K562 (cell line): ENCODE measurements around the gene NR3C2. TPM values are rescaled to one million over a fixed set of nuclear protein-coding genes. Genes with fewer than 3 reads are reported as not detected.

Source experiments
- ATAC-seq: fragments of 200-7000 bp; cut with Tn5 transposase; 3 replicates; pipeline ENCODE4 v1.9.1; 2020; ENCODE audit warnings: moderate library complexity
- BruUV-seq: library from RNA; stranded (reverse); fragments of 400-500 nt; replicated peaks from 2 replicates; lab custom pipeline; 2021; lab: Mats Ljungman, UMichigan
- CTCF ChIA-PET: fragments of 300-600 bp; formaldehyde crosslinking; extraction: SDS; loops from one replicate; lab custom pipeline; 2021; ENCODE audit warnings: low intra/inter-chr PET ratio; lab: Yijun Ruan, JAX
- POLR2A ChIA-PET: fragments of 300-600, 350-650 bp; sonication (Branson Sonifier 250); formaldehyde crosslinking; extraction: SDS; loops from one replicate; lab custom pipeline; 2021; ENCODE audit warnings: antibody characterized with exemption, inconsistent platforms; lab: Yijun Ruan, JAX
- DNase-seq, 4 experiments: peaks; one replicate each; pipeline versions ENCODE4 v3.0.0 to v3.0.0-alpha.2; 2011 to 2018; ENCODE audit warnings: low spot score in 3 of 4, mixed read lengths in 3 of 4; ENCODE audit errors: extremely low read depth in 1 of 4
- FAIRE-seq: peaks from 2 replicates; lab custom pipeline; 2011; peaks lifted over from hg19 to GRCh38; lab: Jason Lieb, UNC
- H2AFZ ChIP-seq: 2 replicates; pipeline ENCODE4 v1.6.0; 2011; ENCODE audit warnings: low read depth, low read length, control low read depth, inconsistent platforms
- H3K27ac ChIP-seq: fragments of 200-600 bp; 3 replicates; pipeline ENCODE4 v1.8.0; 2011; ENCODE audit warnings: low read depth, mild to moderate bottlenecking, control low read depth, inconsistent platforms, low read length, moderate library complexity, mixed read lengths; ENCODE audit errors: extremely low read depth
- H3K27me3 ChIP-seq, 2 experiments: fragments of 300-600 bp in 1 of 2; 2 replicates in 1 of 2; 3 replicates in 1 of 2; pipeline versions ENCODE4 v1.6.0 to v1.8.0; 2011; ENCODE audit warnings: inconsistent platforms in 2 of 2, low read length in 2 of 2, mild to moderate bottlenecking in 1 of 2, mixed read lengths in 1 of 2, moderate library complexity in 1 of 2; ENCODE audit not compliant: control insufficient read depth in 2 of 2, insufficient read depth in 2 of 2
- H3K36me3 ChIP-seq: fragments of 300-600 bp; 3 replicates; pipeline ENCODE4 v1.8.0; 2011; ENCODE audit warnings: mild to moderate bottlenecking, low read length, inconsistent platforms; ENCODE audit not compliant: control insufficient read depth, insufficient read depth
- H3K4me1 ChIP-seq, 2 experiments: fragments of 200-600 bp in 1 of 2; replicated peaks in 1 of 2; 2 replicates in 1 of 2; 3 replicates in 1 of 2; pipeline versions ENCODE4 v1.5.1 to v1.8.0; 2011; ENCODE audit warnings: inconsistent platforms in 2 of 2, low read length in 2 of 2, mild to moderate bottlenecking in 1 of 2, mixed read lengths in 1 of 2, moderate library complexity in 1 of 2; ENCODE audit not compliant: control insufficient read depth in 2 of 2, insufficient read depth in 2 of 2
- H3K4me2 ChIP-seq: 2 replicates; pipeline ENCODE4 v1.6.1; 2011; ENCODE audit warnings: low read length, control low read depth, inconsistent platforms, mixed read lengths; ENCODE audit not compliant: insufficient read depth
- H3K4me3 ChIP-seq: fragments of 200-600 bp; sonication (generic), shearing (Covaris generic); 2 replicates; pipeline ENCODE4 v1.5.1; 2016; ENCODE audit warnings: control low read depth, inconsistent platforms
- H3K79me2 ChIP-seq: fragments of 200-600 bp; 3 replicates; pipeline ENCODE4 v1.8.0; 2011; ENCODE audit warnings: low read length, inconsistent platforms; ENCODE audit not compliant: control insufficient read depth, insufficient read depth
- H3K9ac ChIP-seq, 2 experiments: 2 replicates each; pipeline versions ENCODE4 v1.6.0 to v1.6.1; 2011; ENCODE audit warnings: low read depth in 2 of 2, low read length in 2 of 2, control low read depth in 1 of 2, inconsistent platforms in 1 of 2, mild to moderate bottlenecking in 1 of 2, mixed read lengths in 1 of 2; ENCODE audit not compliant: insufficient read depth in 1 of 2
- H3K9me1 ChIP-seq: one replicate; pipeline ENCODE4 v1.6.0; 2011; ENCODE audit warnings: inconsistent platforms, mild to moderate bottlenecking, low read length, moderate library complexity; ENCODE audit not compliant: control insufficient read depth, insufficient read depth
- H3K9me3 ChIP-seq: replicated peaks from 2 replicates; pipeline ENCODE4 v1.5.1; 2011; ENCODE audit warnings: low read depth, low read length, inconsistent platforms; ENCODE audit not compliant: control insufficient read depth, insufficient read depth
- H4K20me1 ChIP-seq: replicated peaks from 2 replicates; pipeline ENCODE4 v1.6.1; 2011; ENCODE audit warnings: low read length, inconsistent platforms, mixed read lengths; ENCODE audit not compliant: control insufficient read depth, insufficient read depth
- FOSL1 ChIP-seq: fragments of 200-800 bp; sonication (Bioruptor generic); conservative IDR thresholded peaks from 2 replicates; pipeline ENCODE4 v1.6.1; 2016; ENCODE audit warnings: missing genetic modification characterization, missing compliant biosample characterization
- MAFF ChIP-seq: IDR thresholded peaks from 2 replicates; pipeline ENCODE4 v1.6.1; 2012; ENCODE audit warnings: low read length, improper control_type of control experiment
- NRF1 ChIP-seq, 2 experiments: fragments of 450-650 bp; IDR thresholded peaks in 1 of 2; conservative IDR thresholded peaks in 1 of 2; 2 replicates each; pipeline ENCODE4 v1.6.1; 2014; ENCODE audit warnings: mild to moderate bottlenecking in 2 of 2
- PHB ChIP-seq: fragments of 250-450 bp; sonication (Bioruptor Pico); IDR thresholded peaks from 2 replicates; pipeline ENCODE4 v1.5.0; 2021
- POLR2AphosphoS5 ChIP-seq: IDR thresholded peaks from 2 replicates; pipeline ENCODE4 v1.6.1; 2011; ENCODE audit warnings: mild to moderate bottlenecking, low read depth, low read length, moderate library complexity; ENCODE audit not compliant: control insufficient read depth, insufficient read depth
- RB1 ChIP-seq: fragments of 450-650 bp; IDR thresholded peaks from 2 replicates; pipeline ENCODE4 v1.6.1; 2017; ENCODE audit warnings: low read depth, mild to moderate bottlenecking
- RHOXF2B ChIP-seq: fragments of 250-450 bp; sonication (Bioruptor Pico); conservative IDR thresholded peaks from 2 replicates; pipeline ENCODE4 v1.5.1; 2021
- SIRT6 ChIP-seq: IDR thresholded peaks from one replicate; pipeline ENCODE4 v1.6.1; 2012; ENCODE audit warnings: low read depth, mild to moderate bottlenecking, control low read depth, inconsistent platforms, low read length, moderate library complexity
- TCF3 ChIP-seq: sonication (generic); formaldehyde crosslinking; IDR thresholded peaks from 2 replicates; pipeline ENCODE4 v1.4.0; 2020; ENCODE audit warnings: mild to moderate bottlenecking, missing genetic modification reagents
- WGBS: fragments of 100-300 bp; shearing (Covaris generic); methylation state at CpG from one replicate; pipeline ENCODE4 v1.1.6; 2016; ENCODE audit warnings: low coverage, mixed read lengths; ENCODE audit not compliant: insufficient coverage; ENCODE audit errors: missing lambda C conversion rate; 5-methylcytosine and 5-hydroxymethylcytosine counted together
- in situ Hi-C: fragments of 300-500 bp; cut with MboI; formaldehyde crosslinking; loops from 4 replicates; pipeline ENCODE4 v1.15.0; 2018; ENCODE audit warnings: inconsistent platforms, mixed read lengths
- intact Hi-C: fragments of 100-400 bp; cut with micrococcal nuclease; formaldehyde crosslinking; loops from 2 replicates; pipeline ENCODE4 v1.14.2; 2022
- polyA plus RNA-seq, 8 experiments: library from polyadenylated mRNA; depleted of rRNA in 4 of 8; stranded (reverse) in 5 of 8; unstranded in 3 of 8; fragments of >200 nt; fragmentation: Nextera tagmentation in 2 of 8; fragmentation: Illumina TruSeq in 1 of 8; extraction: Ambion mirVana in 2 of 8; extraction: Trizol in 1 of 8; gene quantifications; 2 replicates each; pipeline versions ENCODE4 v1.2.1 to v1.2.3, GENCODE V29; 2011 to 2014; ENCODE audit warnings: inconsistent platforms in 1 of 8, missing spikeins in 1 of 8
- total RNA-seq, 7 experiments: library from RNA; depleted of rRNA in 6 of 7; stranded (reverse); fragments of >200 nt in 6 of 7; fragmentation: Illumina TruSeq in 2 of 7; extraction: Trizol in 2 of 7; gene quantifications; 2 replicates each; pipeline versions ENCODE4 v1.2.1 to v1.2.3, GENCODE V29; 2011 to 2021; ENCODE audit warnings: low replicate concordance in 1 of 7
- TF ChIP-seq, protein P1 (sequence below), 3 experiments: fragments of 200-800 bp in 1 of 3; fragments of 250-450 bp in 1 of 3; fragments of 450-650 bp in 1 of 3; sonication (Bioruptor Pico) in 1 of 3; sonication (Bioruptor generic) in 1 of 3; formaldehyde crosslinking in 1 of 3; IDR thresholded peaks; 2 replicates each; pipeline versions ENCODE4 v1.6.1 to v1.8.0; 2016 to 2022; ENCODE audit warnings: mild to moderate bottlenecking in 2 of 3, missing genetic modification characterization in 2 of 3, missing compliant biosample characterization in 1 of 3, moderate library complexity in 1 of 3
- TF ChIP-seq, protein P2 (sequence below): fragments of 450-650 bp; IDR thresholded peaks from 2 replicates; pipeline ENCODE4 v1.6.1; 2018; ENCODE audit warnings: mild to moderate bottlenecking, low read depth; ENCODE audit not compliant: partially characterized antibody
- TF ChIP-seq, protein P3 (sequence below): fragments of 450-650 bp; IDR thresholded peaks from one replicate; pipeline ENCODE4 v1.6.1; 2018; ENCODE audit warnings: mild to moderate bottlenecking, moderate library complexity; ENCODE audit not compliant: partially characterized antibody
- TF ChIP-seq, protein P4 (sequence below): sonication (generic); formaldehyde crosslinking; IDR thresholded peaks from 2 replicates; pipeline ENCODE4 v1.8.1; 2022; ENCODE audit warnings: missing genetic modification reagents

Gene NR3C2
- total and polyA plus RNA-seq, 9 of the 15 experiments (the other 6 are each of a cell fraction or from before 2014, with no cell fraction given) = 0.01 to 0.28 (median 0.16) TPM; not detected in 2

DNA sequence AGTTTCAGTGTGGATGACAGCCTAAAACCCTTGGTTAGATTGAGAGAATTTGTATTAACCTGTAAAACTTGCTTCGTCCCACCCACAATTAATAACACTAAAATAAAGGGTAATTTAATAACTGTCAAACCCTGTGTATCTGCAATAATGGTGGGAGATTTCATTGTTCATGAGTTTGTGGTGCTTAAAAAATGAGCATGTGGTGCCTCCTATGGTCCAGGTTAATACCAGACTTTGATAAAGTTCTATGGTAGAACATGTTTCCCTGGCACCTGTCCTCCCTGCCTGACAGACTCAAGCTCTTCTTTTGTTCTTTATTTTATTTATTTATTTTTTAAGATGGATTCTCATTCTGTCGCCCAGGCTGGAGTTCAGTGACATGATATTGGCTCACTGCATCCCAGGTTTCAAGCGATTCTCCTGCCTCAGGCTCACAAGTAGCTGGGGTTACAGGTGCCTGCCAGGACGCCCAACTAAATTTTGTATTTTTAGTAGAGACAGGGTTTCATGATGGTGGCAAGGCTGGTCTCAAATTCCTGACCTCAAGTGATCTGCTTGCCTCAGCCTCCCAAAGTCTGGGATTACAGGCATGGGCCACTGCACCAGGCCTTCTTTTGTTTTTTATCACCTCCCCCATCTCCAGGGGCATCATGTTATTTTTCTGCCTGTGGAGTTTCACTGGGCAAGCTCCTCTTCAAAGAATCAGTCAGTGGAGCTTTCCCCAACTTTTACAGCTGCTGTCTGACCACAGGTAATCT, 289.2 kb downstream of the NR3C2 start:
- ChIA-PET POLR2A (no interaction called here), CTCF (no interaction called here)
- no TSS peak for BruUV-seq
- FAIRE-seq (no peak), DNase-seq (no peak), ATAC-seq (no peak)
- no peaks in the 10 kb centered on the region for H3K4me1 ChIP-seq
- no peaks in the 10 kb centered on the region for H4K20me1 ChIP-seq
- 0% methylated on average over 4 of the region's 4 CpGs for WGBS
- H3K9ac ChIP-seq = no peak overlapping the region
- intact Hi-C loops = no loop called here
- TF ChIP-seq, protein P1, sequence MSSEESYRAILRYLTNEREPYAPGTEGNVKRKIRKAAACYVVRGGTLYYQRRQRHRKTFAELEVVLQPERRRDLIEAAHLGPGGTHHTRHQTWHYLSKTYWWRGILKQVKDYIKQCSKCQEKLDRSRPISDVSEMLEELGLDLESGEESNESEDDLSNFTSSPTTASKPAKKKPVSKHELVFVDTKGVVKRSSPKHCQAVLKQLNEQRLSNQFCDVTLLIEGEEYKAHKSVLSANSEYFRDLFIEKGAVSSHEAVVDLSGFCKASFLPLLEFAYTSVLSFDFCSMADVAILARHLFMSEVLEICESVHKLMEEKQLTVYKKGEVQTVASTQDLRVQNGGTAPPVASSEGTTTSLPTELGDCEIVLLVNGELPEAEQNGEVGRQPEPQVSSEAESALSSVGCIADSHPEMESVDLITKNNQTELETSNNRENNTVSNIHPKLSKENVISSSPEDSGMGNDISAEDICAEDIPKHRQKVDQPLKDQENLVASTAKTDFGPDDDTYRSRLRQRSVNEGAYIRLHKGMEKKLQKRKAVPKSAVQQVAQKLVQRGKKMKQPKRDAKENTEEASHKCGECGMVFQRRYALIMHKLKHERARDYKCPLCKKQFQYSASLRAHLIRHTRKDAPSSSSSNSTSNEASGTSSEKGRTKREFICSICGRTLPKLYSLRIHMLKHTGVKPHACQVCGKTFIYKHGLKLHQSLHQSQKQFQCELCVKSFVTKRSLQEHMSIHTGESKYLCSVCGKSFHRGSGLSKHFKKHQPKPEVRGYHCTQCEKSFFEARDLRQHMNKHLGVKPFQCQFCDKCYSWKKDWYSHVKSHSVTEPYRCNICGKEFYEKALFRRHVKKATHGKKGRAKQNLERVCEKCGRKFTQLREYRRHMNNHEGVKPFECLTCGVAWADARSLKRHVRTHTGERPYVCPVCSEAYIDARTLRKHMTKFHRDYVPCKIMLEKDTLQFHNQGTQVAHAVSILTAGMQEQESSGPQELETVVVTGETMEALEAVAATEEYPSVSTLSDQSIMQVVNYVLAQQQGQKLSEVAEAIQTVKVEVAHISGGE (CRISPR knock-in tag; IDR thresholded peaks at IDR 0.05) = no peak
- TF ChIP-seq, protein P2, sequence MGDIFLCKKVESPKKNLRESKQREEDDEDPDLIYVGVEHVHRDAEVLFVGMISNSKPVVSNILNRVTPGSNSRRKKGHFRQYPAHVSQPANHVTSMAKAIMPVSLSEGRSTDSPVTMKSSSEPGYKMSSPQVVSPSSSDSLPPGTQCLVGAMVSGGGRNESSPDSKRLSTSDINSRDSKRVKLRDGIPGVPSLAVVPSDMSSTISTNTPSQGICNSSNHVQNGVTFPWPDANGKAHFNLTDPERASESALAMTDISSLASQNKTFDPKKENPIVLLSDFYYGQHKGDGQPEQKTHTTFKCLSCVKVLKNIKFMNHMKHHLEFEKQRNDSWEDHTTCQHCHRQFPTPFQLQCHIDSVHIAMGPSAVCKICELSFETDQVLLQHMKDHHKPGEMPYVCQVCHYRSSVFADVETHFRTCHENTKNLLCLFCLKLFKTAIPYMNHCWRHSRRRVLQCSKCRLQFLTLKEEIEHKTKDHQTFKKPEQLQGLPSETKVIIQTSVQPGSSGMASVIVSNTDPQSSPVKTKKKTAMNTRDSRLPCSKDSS = no peak
- TF ChIP-seq MAFF (no peak), NRF1 (conservative IDR thresholded peaks at IDR 0.05 in 1 of 2, IDR thresholded peaks at IDR 0.05 in 1 of 2) (no peak), POLR2AphosphoS5 (no peak), RB1 (no peak), RHOXF2B (CRISPR knock-in tag) (no peak), FOSL1 (tag) (no peak), TCF3 (no peak), SIRT6 (no peak), PHB (CRISPR knock-in tag) (no peak)
- TF ChIP-seq, protein P3, sequence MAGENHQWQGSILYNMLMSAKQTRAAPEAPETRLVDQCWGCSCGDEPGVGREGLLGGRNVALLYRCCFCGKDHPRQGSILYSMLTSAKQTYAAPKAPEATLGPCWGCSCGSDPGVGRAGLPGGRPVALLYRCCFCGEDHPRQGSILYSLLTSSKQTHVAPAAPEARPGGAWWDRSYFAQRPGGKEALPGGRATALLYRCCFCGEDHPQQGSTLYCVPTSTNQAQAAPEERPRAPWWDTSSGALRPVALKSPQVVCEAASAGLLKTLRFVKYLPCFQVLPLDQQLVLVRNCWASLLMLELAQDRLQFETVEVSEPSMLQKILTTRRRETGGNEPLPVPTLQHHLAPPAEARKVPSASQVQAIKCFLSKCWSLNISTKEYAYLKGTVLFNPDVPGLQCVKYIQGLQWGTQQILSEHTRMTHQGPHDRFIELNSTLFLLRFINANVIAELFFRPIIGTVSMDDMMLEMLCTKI = no peak
- TF ChIP-seq, protein P4, sequence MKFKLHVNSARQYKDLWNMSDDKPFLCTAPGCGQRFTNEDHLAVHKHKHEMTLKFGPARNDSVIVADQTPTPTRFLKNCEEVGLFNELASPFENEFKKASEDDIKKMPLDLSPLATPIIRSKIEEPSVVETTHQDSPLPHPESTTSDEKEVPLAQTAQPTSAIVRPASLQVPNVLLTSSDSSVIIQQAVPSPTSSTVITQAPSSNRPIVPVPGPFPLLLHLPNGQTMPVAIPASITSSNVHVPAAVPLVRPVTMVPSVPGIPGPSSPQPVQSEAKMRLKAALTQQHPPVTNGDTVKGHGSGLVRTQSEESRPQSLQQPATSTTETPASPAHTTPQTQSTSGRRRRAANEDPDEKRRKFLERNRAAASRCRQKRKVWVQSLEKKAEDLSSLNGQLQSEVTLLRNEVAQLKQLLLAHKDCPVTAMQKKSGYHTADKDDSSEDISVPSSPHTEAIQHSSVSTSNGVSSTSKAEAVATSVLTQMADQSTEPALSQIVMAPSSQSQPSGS = no peak
- no peak overlapping the region for H3K27ac ChIP-seq
- no peaks in the 10 kb centered on the region for H3K9me1 ChIP-seq
- no peaks in the 10 kb centered on the region for H3K27me3 ChIP-seq
- H3K79me2 ChIP-seq = no peaks in the 10 kb centered on the region
- no peak overlapping the region for H3K4me2 ChIP-seq
- no peaks in the 10 kb centered on the region for H3K36me3 ChIP-seq
- H2AFZ ChIP-seq = no peak overlapping the region
- H3K4me3 ChIP-seq = no peak overlapping the region
- in situ Hi-C loops = no loop called here
- no peaks in the 10 kb centered on the region for H3K9me3 ChIP-seq
